GM19193 (cell line): ENCODE measurements around the gene CDH22.

ENCODE experiments used
- POLR2A ChIP-seq: IDR thresholded peaks from 4 replicates; pipeline ENCODE4 v1.6.1; 2011; ENCODE audit not compliant: insufficient read depth, insufficient read length; ENCODE audit errors: extremely low read depth

CDH22 gene

GRCh38 chr20:46235077-46235476, 73.2 kb downstream of the CDH22 start:
- no peak for TF ChIP-seq POLR2A

GRCh38 chr20:46233701-46234100, 74.6 kb downstream of the CDH22 start:
- TF ChIP-seq POLR2A: no peak

- no peak for TF ChIP-seq POLR2A
These were observed 75.8 kb downstream of the CDH22 start for GRCh38 chr20:46232539-46232938.

- no peak for TF ChIP-seq POLR2A
These were observed 77.5 kb downstream of the CDH22 start for GRCh38 chr20:46230801-46231282.

- no peak for TF ChIP-seq POLR2A
These were observed 78.2 kb downstream of the CDH22 start for GRCh38 chr20:46230106-46230491.

- TF ChIP-seq POLR2A: no peak
These were observed 78.7 kb downstream of the CDH22 start for GRCh38 chr20:46229478-46230105.

- no peak for TF ChIP-seq POLR2A
These were observed 79.6 kb downstream of the CDH22 start for GRCh38 chr20:46228670-46229069.

GRCh38 chr20:46227272-46227767, 81.0 kb downstream of the CDH22 start:
- TF ChIP-seq POLR2A: no peak

- TF ChIP-seq POLR2A: no peak
These were observed 81.7 kb downstream of the CDH22 start for GRCh38 chr20:46226602-46227001.

- no peak for TF ChIP-seq POLR2A
These were observed 85.7 kb downstream of the CDH22 start for GRCh38 chr20:46222521-46223007.

- TF ChIP-seq POLR2A: no peak
These were observed 87.0 kb downstream of the CDH22 start for GRCh38 chr20:46221256-46221833.

GRCh38 chr20:46220455-46221207, 87.7 kb downstream of the CDH22 start:
- no peak for TF ChIP-seq POLR2A

GRCh38 chr20:46219920-46220319, 88.4 kb downstream of the CDH22 start:
- TF ChIP-seq POLR2A: no peak

- no peak for TF ChIP-seq POLR2A
These were observed 89.1 kb downstream of the CDH22 start for GRCh38 chr20:46219190-46219589.

- TF ChIP-seq POLR2A: no peak
These were observed 89.6 kb downstream of the CDH22 start for GRCh38 chr20:46218656-46219055.

GRCh38 chr20:46217583-46217982, 90.7 kb downstream of the CDH22 start:
- TF ChIP-seq POLR2A: no peak

- no peak for TF ChIP-seq POLR2A
These were observed 91.4 kb downstream of the CDH22 start for GRCh38 chr20:46216770-46217464.
